CD4-positive, alpha-beta T cell treated with Interferon alpha-2 for 1 hour (primary cell): ENCODE data around the gene ATXN7L1.
"Not testable (repeated sequence)": the region's sequence is repeated elsewhere in the genome, so short reads cannot be mapped to it uniquely, and the experiment has no call there.

Source experiments
- DNase-seq, 2 donors: peaks; one replicate each; pipeline ENCODE4 v3.0.0-alpha.2; 2020 to 2022

Gene ATXN7L1

GRCh38 chr7:105738133-105738532, 138.3 kb downstream of the ATXN7L1 start:
- DNase-seq = no peak

- DNase-seq = no peak
Measured at GRCh38 chr7:105734233-105734632, 142.2 kb downstream of the ATXN7L1 start.

DNA sequence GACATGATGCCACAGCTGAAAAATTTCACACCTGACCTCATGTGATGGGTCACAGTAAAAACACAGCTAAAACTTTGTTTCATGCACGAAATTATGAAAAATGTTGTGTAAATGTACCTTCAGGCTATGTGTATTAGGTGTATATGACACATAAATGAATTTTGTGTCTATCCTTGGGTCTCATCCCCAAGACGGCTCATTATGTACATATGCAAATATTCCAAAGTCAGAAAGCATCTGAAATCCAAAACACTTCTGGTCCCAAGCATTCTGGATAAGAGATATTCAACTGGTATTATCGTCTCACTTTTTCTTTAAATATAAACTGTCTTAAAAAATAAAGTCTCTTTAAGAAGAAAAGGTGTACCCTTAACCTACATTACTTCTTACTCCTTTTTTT, 145.4 kb downstream of the ATXN7L1 start:
- no peak for DNase-seq

DNA sequence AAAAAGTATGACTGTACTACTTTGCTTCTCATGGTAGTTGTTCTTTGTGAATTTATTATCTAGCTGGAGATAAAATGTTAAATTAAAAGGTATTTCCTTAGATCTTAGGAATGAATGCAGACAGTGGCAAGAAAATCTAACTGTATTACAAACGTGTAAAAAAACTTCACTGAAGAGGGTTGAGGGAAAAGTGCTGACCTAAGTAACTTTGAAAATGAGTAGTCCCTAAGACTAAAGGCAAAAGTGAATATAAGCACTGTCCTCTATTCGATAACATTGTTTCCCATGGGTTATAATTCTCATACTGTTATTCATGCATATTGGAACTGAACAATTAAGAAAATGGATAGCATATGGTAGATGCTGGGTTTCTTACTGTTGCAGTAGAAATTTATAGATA, 148.4 kb downstream of the ATXN7L1 start:
- no peak for DNase-seq

GRCh38 chr7:105724688-105725087, 151.7 kb downstream of the ATXN7L1 start:
- no peak for DNase-seq

DNA sequence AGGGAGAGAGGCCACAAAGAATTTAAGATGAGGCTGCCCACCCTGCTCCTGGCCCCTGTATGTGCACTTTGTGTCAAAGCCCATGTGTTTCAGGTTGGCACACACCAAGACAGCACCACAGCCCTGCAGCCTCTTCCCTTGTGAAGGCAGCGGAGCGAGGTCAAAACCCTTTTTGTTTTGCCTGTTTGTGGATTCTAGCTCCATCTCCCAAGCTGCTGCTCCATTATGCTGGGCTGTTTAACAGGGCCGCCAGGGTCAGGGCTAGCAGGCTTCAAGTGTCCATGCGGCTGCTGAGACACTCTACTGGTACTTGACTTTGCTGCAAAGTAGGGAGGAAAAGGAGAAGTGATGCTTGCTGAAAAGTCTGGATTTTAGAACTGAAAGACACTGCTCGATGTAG, 152.8 kb downstream of the ATXN7L1 start:
- no peak for DNase-seq

DNA sequence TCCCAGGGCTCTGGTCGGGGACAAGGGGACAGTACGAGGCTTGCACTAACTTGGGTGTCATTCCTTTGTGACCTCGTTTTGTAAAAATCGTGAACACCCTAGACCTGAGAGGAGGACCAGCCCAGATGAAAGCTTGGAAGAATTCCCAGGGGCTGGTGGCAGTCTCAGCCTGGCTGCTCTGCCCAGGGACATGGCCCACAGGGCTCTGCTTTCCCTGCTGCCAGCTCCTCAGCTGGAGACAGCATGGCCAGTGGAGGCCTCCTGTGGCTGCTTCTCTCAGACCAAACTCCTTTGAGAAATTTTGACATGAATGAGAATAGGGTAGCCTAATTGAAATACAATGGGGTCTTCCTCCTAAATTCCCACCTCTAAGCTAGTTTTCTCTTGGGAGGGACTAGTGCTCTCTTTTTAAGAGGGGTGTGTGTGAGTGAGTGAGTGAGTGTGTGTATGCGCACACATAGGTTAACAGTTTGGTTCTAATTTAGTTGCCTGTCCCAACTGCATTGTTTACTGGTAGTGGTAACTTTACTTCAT, 154.8 kb downstream of the ATXN7L1 start:
- no peak for DNase-seq

GRCh38 chr7:105719919-105720318, 156.5 kb downstream of the ATXN7L1 start:
- no peak for DNase-seq

GRCh38 chr7:105719395-105719794, 157.0 kb downstream of the ATXN7L1 start:
- no peak for DNase-seq

GRCh38 chr7:105718511-105718925, 157.9 kb downstream of the ATXN7L1 start:
- DNase-seq = no peak

DNA sequence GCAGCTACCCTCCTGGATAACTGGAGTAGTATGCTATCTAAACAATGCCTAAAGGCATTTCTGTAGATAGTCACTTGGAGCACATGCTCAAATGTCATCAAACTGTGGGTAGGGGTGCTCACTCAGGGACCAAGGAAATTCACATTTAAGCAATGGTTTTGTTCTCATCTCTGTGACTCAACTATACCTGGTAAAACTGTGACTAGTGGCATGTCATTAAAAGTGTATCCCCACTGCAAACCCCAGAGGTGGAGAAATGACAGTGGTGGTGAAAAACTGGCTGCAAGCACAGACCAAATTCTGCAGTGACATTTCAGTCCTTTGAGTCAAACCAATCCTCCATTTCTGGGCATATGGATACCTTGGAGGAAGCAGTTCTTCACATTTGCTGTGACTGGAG, 160.9 kb downstream of the ATXN7L1 start:
- no peak for DNase-seq

DNA sequence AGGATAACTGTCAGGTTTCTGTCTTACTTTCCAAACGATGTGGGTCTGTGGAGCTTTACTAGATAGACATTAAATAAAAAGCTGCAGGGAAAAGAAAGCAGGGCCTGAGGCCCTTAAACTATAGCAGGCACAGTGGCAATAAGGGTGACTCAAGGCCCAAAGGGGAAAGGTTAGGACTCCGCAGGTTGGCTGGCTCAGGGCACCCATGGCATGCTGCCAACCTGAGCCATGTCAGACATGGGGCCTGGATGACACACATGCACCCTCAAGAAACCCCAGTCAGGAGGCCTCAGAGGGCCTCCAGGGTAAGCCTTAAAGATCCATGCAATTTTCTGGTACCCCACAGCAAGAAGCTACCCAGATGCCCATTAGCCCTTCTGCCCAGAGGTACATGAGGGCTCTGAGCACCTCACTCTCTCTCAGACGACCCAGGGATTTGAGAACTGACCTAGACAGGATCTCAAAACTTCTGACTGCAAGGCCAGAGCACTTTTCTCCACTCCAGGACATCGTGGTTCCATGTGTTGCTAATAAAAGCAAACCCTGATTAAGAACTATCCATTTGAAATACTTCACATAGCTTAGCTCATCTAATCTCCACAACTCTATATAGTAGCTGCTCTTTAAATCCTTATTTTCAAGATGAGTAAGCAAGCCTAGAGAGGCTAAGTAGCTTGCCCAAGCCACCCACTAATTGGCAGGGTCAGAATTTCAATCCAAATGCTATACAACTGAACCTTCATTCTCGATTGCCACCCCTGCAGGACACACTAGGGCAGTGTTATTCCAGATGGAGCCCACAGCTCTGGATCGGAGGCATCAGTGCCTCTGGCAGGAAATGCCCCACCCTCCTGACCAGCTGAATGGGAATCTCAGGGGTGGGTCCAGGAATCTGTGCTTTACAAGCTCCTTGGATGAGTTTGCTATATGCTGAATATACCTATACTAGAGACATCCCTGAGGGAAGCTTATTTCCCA, 162.6 kb downstream of the ATXN7L1 start:
- no peak for DNase-seq

GRCh38 chr7:105712877-105713276, 163.5 kb downstream of the ATXN7L1 start:
- DNase-seq = no peak

GRCh38 chr7:105711726-105712402, 164.5 kb downstream of the ATXN7L1 start:
- DNase-seq = no peak

- not testable (repeated sequence) for DNase-seq
Measured at GRCh38 chr7:105710720-105711119, 165.7 kb downstream of the ATXN7L1 start.

- no peak for DNase-seq
Measured at GRCh38 chr7:105708763-105709080, 167.7 kb downstream of the ATXN7L1 start.

DNA sequence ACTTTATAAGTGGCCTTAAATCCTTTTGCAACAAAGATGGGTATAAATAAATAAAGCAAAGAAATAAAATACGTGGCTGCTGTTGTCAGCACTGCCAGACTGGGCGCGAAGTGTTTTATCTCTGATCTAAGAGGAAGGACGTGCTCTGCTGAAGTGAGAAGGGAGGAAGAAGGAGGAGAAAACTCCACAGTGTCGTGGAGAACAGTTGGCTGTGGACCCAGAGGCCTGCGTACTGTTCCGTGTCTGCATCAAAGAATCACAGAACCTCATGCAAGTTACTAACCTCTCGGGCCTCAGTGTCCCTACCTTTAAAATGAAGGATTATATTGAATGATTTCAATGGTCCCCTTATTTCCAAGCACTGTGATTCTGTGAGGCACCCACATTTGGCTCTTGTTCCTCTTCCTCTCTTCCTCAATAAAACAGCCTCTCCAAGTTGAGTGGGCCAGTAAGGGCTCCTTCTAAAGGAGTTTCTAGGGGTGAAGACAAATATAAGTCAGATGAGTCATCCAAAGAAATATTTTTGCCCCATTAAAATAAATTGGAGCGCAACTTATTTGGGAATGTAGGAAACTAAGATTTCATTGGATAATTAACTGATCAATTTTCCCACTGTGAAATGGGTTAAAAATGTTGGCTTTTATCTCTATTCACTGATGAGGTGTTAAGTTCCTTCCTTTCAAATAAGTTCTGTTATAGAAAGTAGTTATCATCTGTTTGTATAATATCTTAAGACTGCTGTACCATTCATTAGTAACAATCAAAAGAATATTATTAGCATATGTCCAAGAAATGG, 168.2 kb downstream of the ATXN7L1 start:
- DNase-seq = peak in 1 of 2 donors; percentile 18

DNA sequence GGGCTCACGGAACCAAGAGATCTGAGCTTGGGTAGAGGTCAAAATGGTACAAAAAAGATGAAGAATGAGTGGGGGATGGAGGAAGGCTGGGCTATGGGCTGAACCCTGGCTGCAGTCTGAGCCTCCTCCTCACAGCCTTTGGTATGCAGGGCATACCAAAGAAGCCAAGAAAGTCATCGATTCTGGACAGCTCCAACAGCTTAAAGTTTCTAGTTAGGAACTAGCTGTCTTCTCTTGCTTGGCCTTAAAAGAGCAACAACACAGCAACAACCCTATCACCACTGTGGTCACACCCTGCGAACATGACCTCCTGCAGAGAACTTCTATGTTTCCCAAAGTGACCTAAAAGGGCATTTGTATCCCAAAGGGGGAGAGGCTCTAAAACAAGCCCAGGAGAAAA, 169.0 kb downstream of the ATXN7L1 start:
- DNase-seq = no peak

- DNase-seq = no peak
Measured at GRCh38 chr7:105705427-105705826, 171.0 kb downstream of the ATXN7L1 start.

- DNase-seq = no peak
Measured at GRCh38 chr7:105703207-105703930, 173.0 kb downstream of the ATXN7L1 start.

DNA sequence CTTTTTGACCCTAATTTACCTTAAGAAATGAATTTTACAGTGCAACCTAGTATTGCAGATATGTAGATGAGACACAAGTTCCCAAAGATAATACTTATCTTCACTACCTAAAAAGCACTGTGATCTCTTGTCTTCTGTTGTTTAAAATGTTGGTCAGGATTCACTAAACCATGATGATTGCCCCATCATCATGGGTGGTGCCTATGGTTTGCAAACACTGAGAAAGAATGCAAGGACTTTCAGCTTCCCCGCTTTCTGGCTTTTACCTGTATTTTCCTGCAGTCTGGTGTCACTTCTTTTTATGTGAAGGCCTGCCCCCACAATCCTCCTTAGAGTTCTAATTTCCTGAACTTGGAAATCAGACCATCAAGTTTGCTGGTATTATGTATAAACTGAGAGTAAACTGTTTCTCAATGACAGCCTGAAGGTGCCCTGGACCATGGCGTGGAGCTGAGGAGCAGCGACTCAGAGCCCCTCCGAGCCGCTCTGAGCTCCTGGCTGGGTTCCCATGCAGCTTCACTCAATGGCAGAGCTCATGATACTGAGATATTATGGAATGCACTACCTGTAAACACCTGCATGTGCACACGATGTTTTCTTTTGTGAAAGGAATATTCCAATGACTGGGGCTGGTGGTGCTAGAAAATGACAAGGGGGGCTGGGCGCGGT, 176.7 kb downstream of the ATXN7L1 start:
- no peak for DNase-seq

DNA sequence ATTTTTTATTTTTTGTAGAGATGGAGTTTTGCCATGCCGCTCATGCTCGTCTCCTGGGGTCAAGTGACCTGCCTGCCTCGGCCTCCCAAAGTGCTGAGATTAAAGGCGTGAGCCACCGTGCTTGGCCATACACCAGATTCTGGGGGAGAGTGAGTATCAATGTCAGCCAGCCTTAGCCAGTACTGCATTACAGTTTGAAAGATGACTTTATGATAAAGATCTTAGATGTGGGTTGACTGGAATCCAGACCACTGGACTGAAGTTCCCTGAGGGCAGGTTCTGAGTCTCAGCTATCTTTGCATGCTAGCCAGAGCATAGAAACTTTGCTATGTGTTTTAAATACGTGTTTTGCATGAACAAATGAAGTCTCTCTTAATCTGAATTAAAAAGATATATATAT, 177.9 kb downstream of the ATXN7L1 start:
- DNase-seq = no peak
